ENCODE results near the gene UTS2B. TPM values are rescaled to one million over a fixed set of nuclear protein-coding genes. Genes with fewer than 3 reads are reported as not detected.
"Not testable (repeated sequence)": the region's sequence is repeated elsewhere in the genome, so short reads cannot be mapped to it uniquely, and the experiment has no call there.

The UTS2B gene
- total RNA-seq, 2 experiments from 2014 or later = not detected

DNA sequence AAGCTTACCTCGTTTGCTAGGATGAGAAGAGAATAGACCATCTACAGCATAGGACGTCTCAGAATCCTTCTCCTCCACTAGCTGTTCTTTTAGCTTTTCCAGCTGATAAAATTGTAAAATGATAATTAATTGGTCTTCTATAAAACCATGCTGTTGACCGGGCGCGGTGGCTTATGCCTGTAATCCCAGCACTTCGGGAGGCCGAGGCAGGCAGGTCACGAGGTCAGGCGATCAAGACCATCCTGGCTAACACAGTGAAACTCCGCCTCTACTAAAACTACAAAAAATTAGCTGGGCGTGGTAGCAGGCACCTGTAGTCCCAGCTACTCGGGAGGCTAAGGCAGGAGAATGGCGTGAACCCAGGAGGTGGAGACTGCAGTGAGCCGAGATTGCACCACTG lies 55.1 kb downstream of the UTS2B start:
- DNase-seq; H3K27ac Mint-ChIP-seq; CTCF ChIA-PET; POLR2A ChIA-PET; H3K36me3 Mint-ChIP-seq (ENCODE audit: low read depth); H3K4me1 Mint-ChIP-seq; H3K9me3 Mint-ChIP-seq; H3K4me3 Mint-ChIP-seq; H3K27me3 Mint-ChIP-seq: not testable (repeated sequence)

DNA sequence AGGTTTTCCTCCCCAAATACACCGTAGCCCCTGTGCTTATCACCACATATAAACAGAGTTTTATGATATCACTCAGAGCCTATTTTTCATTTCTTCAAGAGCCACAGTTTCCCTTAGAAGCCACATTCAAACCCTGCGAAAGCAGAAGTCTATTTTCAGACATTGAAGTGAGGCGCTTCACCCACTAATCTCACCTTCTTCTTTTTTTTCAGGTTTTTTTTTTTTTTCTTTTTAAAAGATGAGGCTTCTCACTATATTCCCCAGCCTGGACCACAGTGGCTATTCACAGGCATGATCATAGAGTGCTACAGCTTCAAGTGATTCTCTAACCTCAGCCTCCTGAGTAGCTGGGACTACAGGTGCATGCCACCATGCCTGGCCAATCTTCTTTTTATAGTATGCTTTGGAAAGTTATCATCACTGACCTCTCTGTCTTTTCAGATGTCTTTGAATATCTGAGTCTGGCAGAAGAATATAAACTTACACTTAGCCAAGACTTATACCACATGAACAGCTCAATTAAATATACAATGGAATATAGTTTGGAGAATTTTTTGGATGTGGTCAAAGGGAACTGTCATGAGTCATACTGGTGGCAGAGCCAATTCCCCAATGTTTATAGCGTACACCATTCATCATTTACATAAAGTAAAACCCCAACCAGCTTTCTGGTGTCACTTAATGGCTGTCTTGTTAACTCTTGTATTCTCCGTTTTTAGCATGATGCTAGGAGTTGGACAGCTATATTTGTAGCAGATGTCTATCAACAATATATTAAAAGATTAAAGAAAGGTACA lies 60.8 kb downstream of the UTS2B start:
- Mint-ChIP-seq H3K9me3 (peaks cover 5% of the 10 kb centered on the region), H3K27me3 (no peaks in the 10 kb centered on the region), H3K27ac (no peak overlapping the region), H3K4me3 (no peak overlapping the region), H3K36me3 (ENCODE audit: low read depth) (no peaks in the 10 kb centered on the region), H3K4me1 (no peaks in the 10 kb centered on the region)
- POLR2A ChIA-PET = no interaction called here
- no peak for DNase-seq
- CTCF ChIA-PET = interaction anchor here (1.2 kb wide), 1 partner anchor 20 kb away, joined by 3 read pairs; no protein-coding TSS in a partner anchor

DNA sequence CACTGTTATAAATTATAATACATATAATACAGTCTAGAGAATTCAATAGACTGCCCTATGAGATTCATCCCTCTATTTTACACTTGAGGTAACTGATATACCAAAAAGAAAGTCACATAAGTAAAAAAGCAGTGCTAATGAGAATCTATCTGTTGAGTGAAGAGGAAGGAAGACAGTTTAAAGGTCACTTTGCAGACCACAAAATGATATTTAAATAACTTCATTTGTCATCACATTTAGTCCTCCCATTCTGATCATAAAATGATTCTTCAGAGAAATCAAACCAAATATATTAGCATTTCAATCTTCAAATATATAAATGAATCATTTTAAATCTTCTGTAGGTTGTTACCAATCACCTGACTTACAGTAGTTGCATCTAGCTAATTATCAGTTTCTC lies 61.6 kb downstream of the UTS2B start:
- no peak overlapping the region for H3K4me3 Mint-ChIP-seq
- CTCF ChIA-PET = no interaction called here
- DNase-seq = no peak
- H3K4me1 Mint-ChIP-seq = no peaks in the 10 kb centered on the region
- no peak overlapping the region for H3K27ac Mint-ChIP-seq
- no peaks in the 10 kb centered on the region for H3K36me3 Mint-ChIP-seq (ENCODE audit: low read depth)
- H3K9me3 Mint-ChIP-seq = peaks cover 5% of the 10 kb centered on the region
- POLR2A ChIA-PET = no interaction called here
- no peaks in the 10 kb centered on the region for H3K27me3 Mint-ChIP-seq

DNA sequence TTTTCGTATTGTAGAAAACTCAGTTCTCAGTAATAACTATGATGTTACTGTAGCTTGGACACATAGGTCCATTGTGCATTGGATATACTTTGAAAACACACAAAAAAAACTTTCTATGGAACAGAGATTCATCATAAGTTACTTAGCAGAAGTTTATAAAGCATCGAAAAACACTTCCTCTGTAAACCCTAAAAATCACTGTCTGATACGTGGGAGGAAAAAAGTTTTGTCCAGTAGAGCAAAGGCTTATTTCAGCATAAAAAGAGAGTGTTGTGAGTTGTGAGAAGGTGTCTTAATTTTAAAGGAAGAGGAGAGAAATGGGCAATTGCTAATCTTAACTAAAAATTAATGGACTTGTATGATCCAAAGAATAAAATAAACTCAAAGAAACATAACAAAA lies 66.5 kb downstream of the UTS2B start:
- ChIA-PET CTCF (no interaction called here), POLR2A (no interaction called here)
- H3K36me3 Mint-ChIP-seq (ENCODE audit: low read depth) = no peaks in the 10 kb centered on the region
- no peaks in the 10 kb centered on the region for H3K27me3 Mint-ChIP-seq
- no peak overlapping the region for H3K4me3 Mint-ChIP-seq
- H3K9me3 Mint-ChIP-seq = no peaks in the 10 kb centered on the region
- no peak for DNase-seq
- no peak overlapping the region for H3K27ac Mint-ChIP-seq
- H3K4me1 Mint-ChIP-seq = no peaks in the 10 kb centered on the region

DNA sequence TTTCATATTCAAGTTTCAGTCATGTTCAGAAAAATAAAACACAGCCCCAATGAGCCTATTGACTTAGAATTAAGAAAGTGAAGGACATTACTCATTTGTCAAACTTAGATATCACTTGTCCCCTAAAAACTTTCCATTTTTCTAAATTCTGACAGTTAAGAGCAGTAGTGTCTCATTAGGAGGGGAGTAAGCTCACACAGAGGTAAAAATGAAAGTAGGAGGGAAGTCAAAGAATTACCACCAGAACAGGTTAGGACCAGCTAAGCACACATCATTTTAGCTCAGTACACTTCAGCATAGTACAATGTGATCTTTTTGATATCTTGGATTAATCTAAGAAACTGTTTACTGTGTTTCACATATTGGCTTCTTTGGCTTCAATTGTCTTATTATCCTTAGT lies 67.0 kb downstream of the UTS2B start:
- Mint-ChIP-seq H3K4me3 (no peak overlapping the region), H3K36me3 (ENCODE audit: low read depth) (no peaks in the 10 kb centered on the region), H3K27ac (no peak overlapping the region), H3K27me3 (no peaks in the 10 kb centered on the region), H3K4me1 (no peaks in the 10 kb centered on the region), H3K9me3 (no peaks in the 10 kb centered on the region)
- ChIA-PET CTCF (no interaction called here), POLR2A (no interaction called here)
- no peak for DNase-seq

DNA sequence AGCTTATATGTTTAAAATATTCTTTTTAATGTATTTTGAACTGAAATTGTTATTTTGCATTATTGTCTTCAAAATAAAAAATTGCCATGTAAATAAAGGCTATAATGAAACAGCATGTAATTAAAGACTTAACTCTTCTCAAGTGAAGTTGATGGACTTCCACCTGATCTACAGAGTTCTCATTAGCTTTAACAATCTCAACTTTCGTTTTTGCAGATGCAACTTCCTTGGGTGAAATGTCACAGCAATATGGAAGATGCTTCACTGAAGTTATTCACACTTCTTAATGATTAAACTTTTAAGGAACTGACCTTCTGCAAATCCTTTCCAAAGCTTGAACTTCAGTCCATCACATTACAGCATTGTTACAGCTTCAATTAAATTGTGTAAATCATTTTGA lies 67.7 kb downstream of the UTS2B start:
- no peak overlapping the region for H3K27ac Mint-ChIP-seq
- DNase-seq = no peak
- H3K36me3 Mint-ChIP-seq (ENCODE audit: low read depth) = no peaks in the 10 kb centered on the region
- no peaks in the 10 kb centered on the region for H3K27me3 Mint-ChIP-seq
- no peak overlapping the region for H3K4me3 Mint-ChIP-seq
- no peaks in the 10 kb centered on the region for H3K4me1 Mint-ChIP-seq
- no peaks in the 10 kb centered on the region for H3K9me3 Mint-ChIP-seq
- ChIA-PET CTCF (no interaction called here), POLR2A (no interaction called here)

DNA sequence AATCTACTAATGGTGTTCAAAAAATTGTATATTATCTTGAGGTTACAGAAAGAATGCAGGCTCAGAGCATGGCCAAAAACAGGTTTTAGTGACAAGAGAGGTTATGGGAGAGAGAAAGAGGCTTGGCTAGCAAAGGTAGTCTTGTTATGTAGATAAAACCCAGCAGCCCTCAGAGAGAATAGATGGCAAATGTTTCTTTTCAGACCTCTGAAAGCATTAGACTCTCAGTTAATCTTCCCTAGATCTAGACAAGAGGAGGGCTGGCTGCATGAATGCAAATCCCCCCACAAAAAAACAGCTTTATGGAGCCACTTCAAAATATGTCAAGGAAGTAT lies 69.1 kb downstream of the UTS2B start:
- Mint-ChIP-seq H3K4me3 (no peak overlapping the region), H3K27ac (no peak overlapping the region), H3K36me3 (ENCODE audit: low read depth) (no peaks in the 10 kb centered on the region), H3K4me1 (no peaks in the 10 kb centered on the region), H3K27me3 (no peaks in the 10 kb centered on the region), H3K9me3 (no peaks in the 10 kb centered on the region)
- no peak for DNase-seq
- ChIA-PET POLR2A (no interaction called here), CTCF (no interaction called here)

DNA sequence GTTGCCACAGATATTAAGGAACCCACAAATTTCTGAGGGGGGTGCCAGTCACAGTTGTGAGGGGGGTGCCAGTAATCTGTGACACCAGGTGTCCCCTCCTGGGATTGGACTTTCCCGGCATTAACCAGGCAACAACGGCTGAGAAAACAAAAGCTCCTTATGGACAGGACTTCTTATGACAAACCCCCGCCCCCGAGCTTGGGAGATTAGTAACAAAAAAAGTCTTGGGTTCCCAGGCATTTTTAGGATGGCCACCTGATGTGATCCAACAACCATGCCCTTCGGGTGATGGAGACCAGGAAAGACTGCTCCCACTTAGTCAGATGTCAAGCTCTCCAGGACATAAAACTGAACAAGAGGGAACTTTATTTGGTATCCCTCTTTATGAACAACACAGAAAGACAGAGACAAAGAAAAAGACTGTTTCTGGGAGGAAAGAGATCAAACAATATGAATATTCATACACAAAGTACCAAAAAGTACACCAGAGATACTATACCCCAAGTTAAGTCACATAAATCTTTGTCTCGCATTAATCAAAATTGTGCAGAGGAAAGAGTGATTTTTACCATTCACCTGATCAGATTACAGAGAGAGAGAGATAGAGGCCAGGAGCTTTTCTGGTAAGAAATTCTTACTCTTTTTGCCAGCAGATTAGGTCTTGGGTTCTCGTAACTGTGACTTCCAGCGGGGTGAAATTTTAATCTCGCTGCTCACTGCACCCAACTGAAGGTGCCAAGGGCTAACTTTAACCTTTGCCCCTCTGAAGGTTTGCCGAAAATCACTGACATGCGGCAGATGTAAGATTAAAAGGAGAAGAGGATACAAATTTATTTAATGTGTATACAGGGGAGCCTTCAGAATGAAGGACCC lies 69.7 kb downstream of the UTS2B start:
- Mint-ChIP-seq H3K27me3 (no peaks in the 10 kb centered on the region), H3K4me1 (no peaks in the 10 kb centered on the region), H3K27ac (no peak overlapping the region), H3K9me3 (no peaks in the 10 kb centered on the region), H3K36me3 (ENCODE audit: low read depth) (no peaks in the 10 kb centered on the region), H3K4me3 (no peak overlapping the region)
- POLR2A ChIA-PET = no interaction called here
- CTCF ChIA-PET = no interaction called here
- no peak for DNase-seq

DNA sequence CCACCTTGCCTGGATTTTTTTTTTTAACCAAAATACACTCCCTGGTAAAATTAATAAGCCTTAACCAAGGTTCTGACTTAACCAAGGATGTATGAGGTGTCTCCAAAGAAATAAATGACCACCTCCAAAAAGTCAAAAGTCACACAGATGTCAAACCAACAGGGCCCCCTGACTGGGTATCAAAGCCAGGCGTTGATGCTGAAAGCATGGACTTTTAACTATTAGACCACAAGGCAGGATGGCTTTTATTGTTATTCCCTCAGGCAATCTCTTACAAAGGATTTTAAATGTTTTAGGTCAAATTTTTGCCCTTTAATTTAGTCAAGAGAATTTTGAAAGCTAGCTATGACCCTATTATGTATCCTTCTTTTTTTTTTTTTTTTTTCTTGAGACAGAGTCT lies 70.8 kb downstream of the UTS2B start:
- Mint-ChIP-seq H3K27me3 (no peaks in the 10 kb centered on the region), H3K27ac (no peak overlapping the region), H3K9me3 (no peaks in the 10 kb centered on the region), H3K36me3 (ENCODE audit: low read depth) (no peaks in the 10 kb centered on the region), H3K4me1 (no peaks in the 10 kb centered on the region), H3K4me3 (no peak overlapping the region)
- ChIA-PET CTCF (no interaction called here), POLR2A (no interaction called here)
- DNase-seq = no peak

DNA sequence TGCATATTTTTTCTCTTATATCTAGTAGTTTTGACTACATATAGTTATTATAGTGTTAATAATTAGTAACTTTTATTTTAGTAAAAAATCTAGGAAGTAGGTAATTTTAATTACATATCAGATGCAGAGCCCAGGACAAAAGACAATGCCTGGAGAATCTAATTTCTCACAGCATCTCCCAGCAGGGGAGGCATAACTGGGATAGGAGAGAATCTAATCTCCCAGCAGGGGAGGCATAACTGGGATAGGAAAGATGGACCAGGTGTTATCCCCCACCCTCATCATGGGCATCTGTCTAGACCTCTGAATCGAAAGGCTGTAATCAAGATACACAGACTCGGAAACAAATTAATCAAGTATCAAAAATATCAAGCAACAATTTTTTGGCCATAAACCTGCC lies 73.0 kb downstream of the UTS2B start:
- no peak overlapping the region for H3K27ac Mint-ChIP-seq
- H3K4me3 Mint-ChIP-seq = no peak overlapping the region
- peaks cover 2% of the 10 kb centered on the region for H3K9me3 Mint-ChIP-seq
- H3K36me3 Mint-ChIP-seq (ENCODE audit: low read depth) = no peaks in the 10 kb centered on the region
- ChIA-PET CTCF (no interaction called here), POLR2A (no interaction called here)
- no peak for DNase-seq
- no peaks in the 10 kb centered on the region for H3K27me3 Mint-ChIP-seq
- no peaks in the 10 kb centered on the region for H3K4me1 Mint-ChIP-seq

DNA sequence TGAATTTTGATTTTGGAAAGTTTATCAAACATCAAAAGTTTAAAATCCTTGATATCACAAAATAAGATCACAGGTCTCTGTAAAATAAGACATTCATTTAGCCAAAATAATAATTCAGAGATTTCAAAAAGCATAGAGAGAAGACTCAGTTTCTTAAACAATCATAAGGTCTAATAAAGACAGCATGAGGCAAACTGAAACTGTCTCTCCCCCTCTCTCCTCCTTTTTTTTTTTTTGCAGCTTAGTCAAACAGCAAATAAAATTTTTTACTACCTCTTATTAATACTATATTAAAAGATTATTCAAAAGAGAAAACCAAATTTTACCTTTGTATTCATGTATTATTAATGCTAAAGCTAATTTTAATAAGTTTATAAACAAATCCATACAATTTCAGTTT lies 73.9 kb downstream of the UTS2B start:
- DNase-seq = no peak
- Mint-ChIP-seq H3K27ac (no peak overlapping the region), H3K4me1 (no peaks in the 10 kb centered on the region), H3K36me3 (ENCODE audit: low read depth) (no peaks in the 10 kb centered on the region), H3K4me3 (no peak overlapping the region), H3K9me3 (peaks cover 2% of the 10 kb centered on the region), H3K27me3 (no peaks in the 10 kb centered on the region)
- ChIA-PET CTCF (no interaction called here), POLR2A (no interaction called here)

DNA sequence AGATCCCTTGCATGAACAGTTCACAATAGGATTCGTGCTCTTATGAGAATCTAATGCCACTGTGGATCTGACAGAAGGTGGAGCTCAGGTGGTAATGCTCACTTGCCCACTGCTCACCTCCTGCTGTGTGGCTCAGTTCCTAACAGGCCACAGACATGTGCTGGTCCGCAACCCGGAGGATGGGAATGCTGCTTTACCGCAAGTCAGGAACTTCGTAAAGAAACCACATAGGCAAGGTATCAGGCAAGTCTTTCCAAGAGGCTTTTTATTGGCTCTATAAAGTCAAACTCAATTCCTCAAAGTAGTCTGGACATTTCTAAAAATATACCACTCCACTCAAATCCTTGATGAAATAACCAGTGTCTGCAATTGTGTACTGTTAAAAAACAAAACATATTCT lies 75.2 kb downstream of the UTS2B start:
- Mint-ChIP-seq H3K36me3 (ENCODE audit: low read depth) (no peaks in the 10 kb centered on the region), H3K4me1 (no peaks in the 10 kb centered on the region), H3K27ac (no peak overlapping the region), H3K27me3 (no peaks in the 10 kb centered on the region), H3K4me3 (no peak overlapping the region), H3K9me3 (peaks cover 2% of the 10 kb centered on the region)
- no peak for DNase-seq
- POLR2A ChIA-PET = no interaction called here
- CTCF ChIA-PET = no interaction called here

DNA sequence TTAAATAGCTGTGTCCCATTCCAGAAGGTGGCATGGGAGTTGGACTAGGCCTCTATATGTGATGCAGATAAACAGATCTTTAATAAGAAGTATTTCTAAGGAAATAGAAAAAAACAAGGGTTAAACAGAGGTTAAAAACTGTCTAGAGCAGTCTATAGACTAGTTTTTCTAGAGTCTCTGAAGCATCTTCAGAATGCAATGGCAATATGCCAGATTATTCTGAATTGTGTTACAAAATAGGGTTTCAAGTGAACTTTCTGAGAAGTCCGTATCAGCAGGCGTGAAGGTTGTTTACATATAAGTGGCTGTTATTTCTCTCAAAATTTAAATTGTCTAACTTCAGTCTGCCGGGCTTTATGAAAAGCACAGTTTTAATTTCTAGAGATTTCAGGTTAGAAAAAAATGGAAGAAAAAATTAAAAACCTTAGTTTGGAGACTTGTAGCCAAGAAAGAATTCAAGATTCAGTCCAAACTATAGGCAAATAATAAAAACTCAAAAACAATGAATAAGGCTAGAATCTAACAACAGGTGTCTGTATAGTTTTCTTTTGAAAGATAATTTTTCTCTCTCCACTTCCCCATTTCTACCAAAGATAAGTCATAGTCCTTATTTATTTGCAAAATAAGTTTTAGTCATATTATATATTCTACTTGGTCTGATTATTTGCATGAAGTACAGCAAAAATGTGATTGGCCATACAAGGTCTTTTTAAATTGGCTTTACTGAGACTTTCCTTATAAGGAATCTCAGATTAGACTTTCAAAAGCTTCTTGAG lies 76.0 kb downstream of the UTS2B start:
- ChIA-PET POLR2A (no interaction called here), CTCF (no interaction called here)
- H3K27me3 Mint-ChIP-seq = no peaks in the 10 kb centered on the region

More for the DNA sequence above, 76.0 kb downstream of the UTS2B start:
- peaks cover 2% of the 10 kb centered on the region for H3K9me3 Mint-ChIP-seq
- no peaks in the 10 kb centered on the region for H3K36me3 Mint-ChIP-seq (ENCODE audit: low read depth)
- H3K4me3 Mint-ChIP-seq = no peak overlapping the region
- H3K27ac Mint-ChIP-seq = no peak overlapping the region
- H3K4me1 Mint-ChIP-seq = no peaks in the 10 kb centered on the region
- no peak for DNase-seq
